A549 (cell line): Measurements from ENCODE around the gene FOSL2. TPM values are rescaled to one million over a fixed set of nuclear protein-coding genes. Genes with fewer than 3 reads are reported as not detected.

Source experiments
- ATAC-seq, 2 experiments: fragments of 200-7000 bp in 1 of 2; fragments of >200 bp in 1 of 2; cut with Nextera tagmentation in 1 of 2; cut with Tn5 transposase in 1 of 2; 3 replicates each; pipeline versions ENCODE4 v1.8.0 to v1.9.1; 2018 to 2020; ENCODE audit warnings: mild to moderate bottlenecking in 1 of 2, moderate library complexity in 1 of 2
- CTCF ChIA-PET: fragments of 300-600 bp; sonication (Branson Sonifier 250); formaldehyde crosslinking; extraction: SDS; loops from one replicate; lab custom pipeline; 2021; ENCODE audit warnings: antibody characterized with exemption, inconsistent platforms; lab: Yijun Ruan, JAX
- POLR2A ChIA-PET: fragments of 350-600 bp; formaldehyde crosslinking; extraction: SDS; loops from one replicate; lab custom pipeline; 2021; ENCODE audit warnings: antibody characterized with exemption, inconsistent platforms; lab: Yijun Ruan, JAX
- DNase-seq, 2 experiments: peaks; one replicate each; pipeline versions ENCODE4 v3.0.0 to v3.0.0-alpha.2; 2011 to 2016; ENCODE audit warnings: low read depth in 1 of 2, low spot score in 1 of 2
- FAIRE-seq: peaks from 2 replicates; lab custom pipeline; 2011; peaks lifted over from hg19 to GRCh38; lab: Jason Lieb, UNC
- H3K27ac ChIP-seq, 2 experiments: fragments of >200 bp; sonication (Bioruptor Twin); formaldehyde crosslinking; 3 replicates each; pipeline ENCODE4 v1.5.1; 2016 to 2017
- H3K4me1 ChIP-seq: fragments of >200 bp; sonication (Bioruptor Twin); formaldehyde crosslinking; 3 replicates; pipeline ENCODE4 v1.6.1; 2016
- H3K4me2 ChIP-seq: fragments of >200 bp; sonication (Bioruptor Twin); formaldehyde crosslinking; 3 replicates; pipeline ENCODE4 v1.6.1; 2016
- H3K4me3 ChIP-seq: fragments of >200 bp; sonication (Bioruptor Twin); formaldehyde crosslinking; 3 replicates; pipeline ENCODE4 v1.5.1; 2016
- H3K9me3 ChIP-seq: fragments of >200 bp; sonication (Bioruptor Twin); formaldehyde crosslinking; 3 replicates; pipeline ENCODE4 v1.6.1; 2016
- BHLHE40 ChIP-seq: IDR thresholded peaks from 2 replicates; pipeline ENCODE4 v1.6.1; 2012; ENCODE audit warnings: low read depth, low read length, inconsistent platforms
- CBX8 ChIP-seq: fragments of 200-600 bp; sonication (generic); IDR thresholded peaks from 2 replicates; pipeline ENCODE4 v1.6.1; 2016
- CHD4 ChIP-seq: fragments of 200-600 bp; sonication (generic); IDR thresholded peaks from 2 replicates; pipeline ENCODE4 v1.6.1; 2016; ENCODE audit warnings: antibody characterized with exemption, mild to moderate bottlenecking, borderline replicate concordance
- ESRRA ChIP-seq: fragments of 150-350 bp; IDR thresholded peaks from 2 replicates; pipeline ENCODE4 v1.6.1; 2014; ENCODE audit warnings: mild to moderate bottlenecking, low read length, borderline replicate concordance
- GATA3 ChIP-seq: IDR thresholded peaks from 2 replicates; pipeline ENCODE4 v1.6.1; 2012; ENCODE audit warnings: borderline replicate concordance
- HDAC2 ChIP-seq: fragments of 200-600 bp; sonication (generic); IDR thresholded peaks from 2 replicates; pipeline ENCODE4 v1.6.1; 2016
- HOXA7 ChIP-seq: fragments of 250-450 bp; sonication (Bioruptor Pico); IDR thresholded peaks from 2 replicates; pipeline ENCODE4 v1.5.0; 2020; ENCODE audit warnings: mild to moderate bottlenecking, moderate library complexity
- HOXB13 ChIP-seq: fragments of 250-450 bp; sonication (Bioruptor Pico); IDR thresholded peaks from 2 replicates; pipeline ENCODE4 v1.5.0; 2020; ENCODE audit warnings: low read depth, mild to moderate bottlenecking, moderate library complexity
- JUNB ChIP-seq: fragments of >200 bp; sonication (Bioruptor Twin); formaldehyde crosslinking; IDR thresholded peaks from 2 replicates; pipeline ENCODE4 v1.6.1; 2016
- KDM5A ChIP-seq: fragments of 200-600 bp; sonication (generic); IDR thresholded peaks from 2 replicates; pipeline ENCODE4 v1.6.1; 2016; ENCODE audit warnings: antibody characterized with exemption, mild to moderate bottlenecking
- MAZ ChIP-seq: fragments of 150-350 bp; IDR thresholded peaks from 2 replicates; pipeline ENCODE4 v1.6.1; 2014; ENCODE audit warnings: antibody characterized with exemption, low read depth, low read length, borderline replicate concordance
- NFE2L2 ChIP-seq: fragments of 150-350 bp; conservative IDR thresholded peaks from 2 replicates; pipeline ENCODE4 v1.6.1; 2014; ENCODE audit warnings: low read length
- NPAS2 ChIP-seq: fragments of 250-450 bp; sonication (Bioruptor Pico); IDR thresholded peaks from 2 replicates; pipeline ENCODE4 v1.8.0; 2022; ENCODE audit warnings: mild to moderate bottlenecking, moderate library complexity, borderline replicate concordance
- NR3C1 ChIP-seq: fragments of >200 bp; sonication (Bioruptor Twin); formaldehyde crosslinking; IDR thresholded peaks from 3 replicates; pipeline ENCODE4 v1.6.1; 2017
- POLR2A ChIP-seq: IDR thresholded peaks from 2 replicates; pipeline ENCODE4 v1.6.1; 2012; ENCODE audit warnings: mild to moderate bottlenecking, low read length
- RAD21 ChIP-seq, 2 experiments: fragments of >200 bp in 1 of 2; sonication (Bioruptor Twin) in 1 of 2; formaldehyde crosslinking in 1 of 2; IDR thresholded peaks in 1 of 2; conservative IDR thresholded peaks in 1 of 2; 2 replicates in 1 of 2; 3 replicates in 1 of 2; pipeline ENCODE4 v1.6.1; 2012 to 2018; ENCODE audit warnings: inconsistent platforms in 1 of 2
- SMC3 ChIP-seq: fragments of >200 bp; sonication (Bioruptor Twin); formaldehyde crosslinking; IDR thresholded peaks from 3 replicates; pipeline ENCODE4 v1.6.1; 2018; ENCODE audit warnings: inconsistent platforms
- ZFP36 ChIP-seq: fragments of 450-650 bp; IDR thresholded peaks from 2 replicates; pipeline ENCODE4 v1.6.1; 2014; ENCODE audit warnings: borderline replicate concordance; ENCODE audit not compliant: partially characterized antibody
- WGBS: methylation state at CpG from one replicate; pipeline ENCODE4 v1.1.6; 2017; ENCODE audit errors: missing lambda C conversion rate; 5-methylcytosine and 5-hydroxymethylcytosine counted together
- polyA plus RNA-seq, 4 experiments: library from polyadenylated mRNA; depleted of rRNA in 3 of 4; stranded (reverse); fragments of >200 nt; fragmentation: RNase III in 1 of 4; extraction: RNeasy Plus Mini Kit Qiagen cat#74134 plus additional on column Dnase treatment in 1 of 4; gene quantifications; 2 replicates in 3 of 4; 3 replicates in 1 of 4; pipeline ENCODE4 v1.2.3, GENCODE V29; 2011 to 2017
- TF ChIP-seq, protein P1 (sequence below): IDR thresholded peaks from 2 replicates; pipeline ENCODE4 v1.6.1; 2012; ENCODE audit warnings: low read depth, borderline replicate concordance
- TF ChIP-seq, protein P2 (sequence below): IDR thresholded peaks from 2 replicates; pipeline ENCODE4 v1.6.1; 2012
- TF ChIP-seq, protein P3 (sequence below): fragments of 450-650 bp; IDR thresholded peaks from 2 replicates; pipeline ENCODE4 v1.6.1; 2014; ENCODE audit warnings: antibody characterized with exemption

Gene FOSL2
- polyA plus RNA-seq, 2 of the 4 experiments (the other 2 are of a cell fraction) = 45.7 to 73.4 TPM

DNA sequence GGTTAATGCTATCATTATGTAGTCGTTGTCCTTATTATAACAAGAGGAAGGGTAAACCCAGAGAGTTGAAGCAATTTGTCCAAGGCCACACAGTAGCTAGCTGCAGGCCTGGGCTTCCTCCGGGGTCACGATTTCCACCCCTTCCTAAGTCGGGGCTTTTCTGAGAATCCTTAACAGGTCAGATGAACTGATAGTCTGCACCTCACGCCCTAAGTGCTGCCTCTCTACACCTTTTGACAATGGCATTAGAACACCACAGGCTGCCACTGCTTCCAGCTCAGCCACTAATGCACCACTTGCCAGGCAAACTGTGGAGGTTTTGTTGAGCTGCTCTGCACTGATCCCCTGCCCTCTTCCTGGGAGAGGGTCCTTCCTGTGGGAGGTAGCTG, 37.7 kb downstream of the FOSL2 start (continued):
- TF ChIP-seq RAD21 (conservative IDR thresholded peaks at IDR 0.05 in 1 of 2, IDR thresholded peaks at IDR 0.05 in 1 of 2) (no peak), JUNB (no peak), MAZ (no peak)

DNA sequence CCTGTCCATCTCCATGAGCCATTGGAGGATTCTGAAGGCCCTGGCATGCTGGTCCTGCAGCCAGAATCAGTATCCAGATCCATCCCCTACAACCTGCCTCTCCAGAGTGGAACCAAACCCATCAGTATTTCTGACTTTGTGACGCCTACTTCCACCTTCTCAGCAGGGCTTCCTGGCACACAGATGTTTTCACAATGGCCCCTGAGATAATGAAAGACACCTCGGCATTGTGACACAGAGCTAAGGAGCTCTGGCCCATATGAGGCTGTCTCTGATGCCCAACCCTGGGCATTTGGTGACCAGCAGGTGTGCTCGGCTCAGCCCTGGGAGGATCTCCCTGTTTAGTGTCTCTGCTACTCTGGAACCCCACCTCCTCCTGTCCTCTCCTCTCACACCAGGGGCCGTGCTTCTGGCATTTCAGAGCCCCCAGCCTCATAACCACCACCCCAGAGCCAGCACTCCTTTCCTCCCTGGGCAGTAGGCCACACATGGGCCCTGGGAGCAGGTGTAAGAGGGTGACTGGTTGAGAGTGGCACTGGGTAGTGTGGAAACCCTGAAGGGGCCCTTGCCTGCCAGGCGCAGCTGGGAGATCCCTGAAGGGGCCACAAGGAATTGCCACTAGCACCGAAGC, 38.2 kb downstream of the FOSL2 start:
- 65% methylated on average over 5 of the region's 6 CpGs for WGBS
- H3K4me2 ChIP-seq = no peak overlapping the region
- ATAC-seq (peak; percentile 14 to 26; a peak in 4 of 6 replicates), DNase-seq (no peak), FAIRE-seq (no peak)
- POLR2A ChIA-PET = no interaction called here
- H3K4me3 ChIP-seq = no peak overlapping the region
- peak overlapping the region in 1 of 2 experiments; percentile 46; a peak in 2 of 6 replicates for H3K27ac ChIP-seq
- H3K9me3 ChIP-seq = peaks cover 15% of the 10 kb centered on the region
- H3K4me1 ChIP-seq = peaks cover 27% of the 10 kb centered on the region
- CTCF ChIA-PET = interaction anchor here (1.0 to 3.9 kb wide), 8 partner anchors 8 to 748 kb away, joined by 4 to 16 read pairs (median 5); no protein-coding TSS in a partner anchor
- TF ChIP-seq NFE2L2 (no peak), HDAC2 (no peak), JUNB (no peak), HOXA7 (CRISPR knock-in tag) (no peak), SMC3 (no peak)

DNA sequence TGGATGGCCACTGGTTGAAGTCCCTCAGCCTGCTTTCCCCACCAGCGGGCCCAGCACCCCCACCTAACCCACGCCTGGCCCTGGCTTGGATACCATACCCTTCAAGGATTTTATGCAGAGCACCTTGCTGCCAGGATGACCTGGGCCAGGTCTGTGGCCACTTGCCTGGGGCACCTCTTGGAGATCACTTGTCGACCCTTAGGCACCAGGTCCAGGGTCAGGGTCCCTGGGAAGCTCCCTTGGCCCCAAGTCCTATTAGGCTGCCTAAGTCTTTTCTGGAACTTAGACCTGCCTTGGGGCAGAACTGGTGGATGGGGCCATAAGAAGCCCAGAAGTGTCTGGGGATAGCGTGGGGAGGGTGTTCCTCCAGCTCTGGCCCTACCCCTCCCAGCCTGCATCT, 39.1 kb downstream of the FOSL2 start:
- Histone ChIP-seq H3K4me2 (no peak overlapping the region), H3K4me1 (peaks cover 36% of the 10 kb centered on the region)
- TF ChIP-seq POLR2A = no peak
- TF ChIP-seq NPAS2 = no peak
- TF ChIP-seq HOXB13 (CRISPR knock-in tag) = no peak
- TF ChIP-seq RAD21 (conservative IDR thresholded peaks at IDR 0.05 in 1 of 2, IDR thresholded peaks at IDR 0.05 in 1 of 2) = no peak
- no peak for TF ChIP-seq SMC3
- TF ChIP-seq CHD4 = no peak
- TF ChIP-seq ZFP36 = no peak
- TF ChIP-seq, protein P1, sequence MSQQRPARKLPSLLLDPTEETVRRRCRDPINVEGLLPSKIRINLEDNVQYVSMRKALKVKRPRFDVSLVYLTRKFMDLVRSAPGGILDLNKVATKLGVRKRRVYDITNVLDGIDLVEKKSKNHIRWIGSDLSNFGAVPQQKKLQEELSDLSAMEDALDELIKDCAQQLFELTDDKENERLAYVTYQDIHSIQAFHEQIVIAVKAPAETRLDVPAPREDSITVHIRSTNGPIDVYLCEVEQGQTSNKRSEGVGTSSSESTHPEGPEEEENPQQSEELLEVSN = no peak
- no peak for TF ChIP-seq BHLHE40
- TF ChIP-seq, protein P2, sequence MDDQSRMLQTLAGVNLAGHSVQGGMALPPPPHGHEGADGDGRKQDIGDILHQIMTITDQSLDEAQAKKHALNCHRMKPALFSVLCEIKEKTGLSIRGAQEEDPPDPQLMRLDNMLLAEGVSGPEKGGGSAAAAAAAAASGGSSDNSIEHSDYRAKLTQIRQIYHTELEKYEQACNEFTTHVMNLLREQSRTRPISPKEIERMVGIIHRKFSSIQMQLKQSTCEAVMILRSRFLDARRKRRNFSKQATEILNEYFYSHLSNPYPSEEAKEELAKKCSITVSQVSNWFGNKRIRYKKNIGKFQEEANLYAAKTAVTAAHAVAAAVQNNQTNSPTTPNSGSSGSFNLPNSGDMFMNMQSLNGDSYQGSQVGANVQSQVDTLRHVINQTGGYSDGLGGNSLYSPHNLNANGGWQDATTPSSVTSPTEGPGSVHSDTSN = no peak
- TF ChIP-seq NR3C1 = no peak
- no peak for TF ChIP-seq ESRRA
- TF ChIP-seq, protein P3, sequence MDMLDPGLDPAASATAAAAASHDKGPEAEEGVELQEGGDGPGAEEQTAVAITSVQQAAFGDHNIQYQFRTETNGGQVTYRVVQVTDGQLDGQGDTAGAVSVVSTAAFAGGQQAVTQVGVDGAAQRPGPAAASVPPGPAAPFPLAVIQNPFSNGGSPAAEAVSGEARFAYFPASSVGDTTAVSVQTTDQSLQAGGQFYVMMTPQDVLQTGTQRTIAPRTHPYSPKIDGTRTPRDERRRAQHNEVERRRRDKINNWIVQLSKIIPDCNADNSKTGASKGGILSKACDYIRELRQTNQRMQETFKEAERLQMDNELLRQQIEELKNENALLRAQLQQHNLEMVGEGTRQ = no peak
- TF ChIP-seq GATA3 = no peak
- no peak for TF ChIP-seq KDM5A
- no peak for TF ChIP-seq CBX8
- TF ChIP-seq, all 56 proteins: peak for 0
- DNase-seq (no peak), ATAC-seq (no peak), FAIRE-seq (no peak)
- H3K4me3 ChIP-seq = no peak overlapping the region
- ChIA-PET POLR2A (no interaction called here), CTCF (interaction anchor here (0.7 to 3.9 kb wide), 9 partner anchors 9 to 748 kb away, joined by 4 to 16 read pairs (median 5); no protein-coding TSS in a partner anchor)
- 75% methylated on average over 4 of the region's 4 CpGs for WGBS
- 0 out of 6 replicates have a peak overlapping the region, but pooled peaks of 1 of the 2 experiments have one; percentile 4 for H3K27ac ChIP-seq
- peaks cover 15% of the 10 kb centered on the region for H3K9me3 ChIP-seq
